NAMALWA (cell line): Measurements from ENCODE around the gene TMEM178B.

Experiments used
- DNase-seq: peaks from one replicate; pipeline ENCODE4 v3.0.0-alpha.2; 2015; ENCODE audit warnings: low spot score

Gene TMEM178B

DNA sequence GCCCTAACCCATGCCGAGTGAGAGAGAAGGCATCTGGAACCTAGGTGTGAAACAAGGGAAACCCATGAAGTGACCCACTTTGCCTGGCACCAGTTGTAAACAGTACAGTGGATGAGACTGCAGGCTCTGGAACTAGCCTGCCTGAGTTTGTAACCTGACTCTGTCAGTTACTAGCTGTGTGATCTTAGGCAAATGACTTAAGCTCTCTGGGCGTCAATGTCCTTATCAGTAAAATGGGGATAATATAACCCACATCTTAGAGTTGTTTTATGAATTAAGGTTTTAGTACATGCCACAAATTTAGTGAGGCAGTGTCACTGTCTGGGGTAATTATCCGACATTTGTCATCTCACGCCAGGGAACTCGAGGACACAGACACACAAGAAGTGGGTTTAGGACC lies 394.5 kb downstream of the TMEM178B start:
- no peak for DNase-seq

- DNase-seq: no peak
These were observed 401.8 kb downstream of the TMEM178B start for GRCh38 chr7:141475679-141476078.

DNA sequence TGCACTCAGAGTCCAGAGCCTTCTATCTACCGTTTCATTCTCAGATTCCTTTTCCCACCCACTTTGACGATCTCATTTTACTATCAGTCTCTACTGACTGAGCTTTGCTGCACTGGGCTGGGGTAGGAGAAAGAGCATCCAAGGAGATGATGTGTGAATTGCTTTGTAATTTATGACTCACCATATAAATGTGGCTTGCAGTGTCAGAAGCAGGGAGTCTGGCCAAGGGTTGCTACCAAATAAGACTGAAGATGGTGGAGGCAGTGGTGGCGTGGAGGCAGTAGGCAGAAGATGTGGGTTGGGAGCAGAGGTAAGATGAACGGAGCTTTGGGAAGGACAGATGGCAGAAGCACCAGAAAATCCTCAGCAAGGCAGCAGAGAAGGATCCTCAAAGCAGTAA lies 404.0 kb downstream of the TMEM178B start:
- no peak for DNase-seq

- no peak for DNase-seq
These were observed 405.0 kb downstream of the TMEM178B start for GRCh38 chr7:141478845-141479244.

GRCh38 chr7:141480953-141481352 lies 407.1 kb downstream of the TMEM178B start:
- DNase-seq: no peak

DNA sequence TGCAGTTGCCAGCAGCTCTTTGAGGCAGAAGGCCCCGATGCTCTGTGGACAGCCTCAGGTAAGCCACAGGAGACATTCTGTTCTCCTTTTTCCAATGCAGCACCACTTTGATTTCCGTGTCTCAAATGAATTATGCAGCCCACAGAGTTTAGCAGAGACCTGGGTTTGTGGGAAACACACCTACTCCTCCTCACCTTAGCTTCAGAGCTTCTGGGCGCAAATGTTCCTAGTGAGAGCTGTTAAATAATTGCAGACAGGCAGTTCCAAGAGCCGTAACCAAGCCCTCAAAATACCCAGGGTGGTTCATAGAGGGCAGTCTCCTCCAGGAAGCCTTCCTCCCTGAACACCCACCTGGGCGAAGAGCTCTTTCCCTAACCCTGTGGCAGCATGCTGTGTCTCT lies 408.1 kb downstream of the TMEM178B start:
- DNase-seq: no peak

GRCh38 chr7:141483044-141483443 lies 409.2 kb downstream of the TMEM178B start:
- no peak for DNase-seq

GRCh38 chr7:141484907-141485306 lies 411.0 kb downstream of the TMEM178B start:
- no peak for DNase-seq

- no peak for DNase-seq
These were observed 413.1 kb downstream of the TMEM178B start for GRCh38 chr7:141486959-141487358.

- DNase-seq: no peak
These were observed 416.6 kb downstream of the TMEM178B start for GRCh38 chr7:141490474-141490873.

- no peak for DNase-seq
These were observed 421.2 kb downstream of the TMEM178B start for GRCh38 chr7:141495057-141495456.

- no peak for DNase-seq
These were observed 423.5 kb downstream of the TMEM178B start for GRCh38 chr7:141497391-141497790.

DNA sequence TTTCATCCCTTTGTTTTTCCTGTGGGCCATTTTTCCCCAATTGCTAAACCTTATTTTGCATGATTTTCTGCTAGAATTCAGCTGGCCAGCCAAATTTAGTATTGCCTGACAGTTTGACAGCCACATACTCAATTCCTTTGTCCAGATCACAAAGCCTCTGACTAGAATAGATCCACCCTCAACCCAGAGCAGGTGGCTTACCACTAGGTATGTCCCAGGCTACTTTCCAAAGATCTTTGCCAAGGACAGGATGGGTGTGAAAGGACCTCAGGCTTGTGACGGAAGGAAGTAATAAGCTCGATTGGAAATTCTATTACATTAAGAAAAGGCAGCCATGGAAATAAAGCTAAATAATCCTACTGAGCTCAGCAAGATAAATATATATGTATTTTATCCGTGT lies 426.7 kb downstream of the TMEM178B start:
- DNase-seq: no peak

- no peak for DNase-seq
These were observed 427.6 kb downstream of the TMEM178B start for GRCh38 chr7:141501451-141501850.

GRCh38 chr7:141511316-141511675 lies 437.4 kb downstream of the TMEM178B start:
- no peak for DNase-seq

DNA sequence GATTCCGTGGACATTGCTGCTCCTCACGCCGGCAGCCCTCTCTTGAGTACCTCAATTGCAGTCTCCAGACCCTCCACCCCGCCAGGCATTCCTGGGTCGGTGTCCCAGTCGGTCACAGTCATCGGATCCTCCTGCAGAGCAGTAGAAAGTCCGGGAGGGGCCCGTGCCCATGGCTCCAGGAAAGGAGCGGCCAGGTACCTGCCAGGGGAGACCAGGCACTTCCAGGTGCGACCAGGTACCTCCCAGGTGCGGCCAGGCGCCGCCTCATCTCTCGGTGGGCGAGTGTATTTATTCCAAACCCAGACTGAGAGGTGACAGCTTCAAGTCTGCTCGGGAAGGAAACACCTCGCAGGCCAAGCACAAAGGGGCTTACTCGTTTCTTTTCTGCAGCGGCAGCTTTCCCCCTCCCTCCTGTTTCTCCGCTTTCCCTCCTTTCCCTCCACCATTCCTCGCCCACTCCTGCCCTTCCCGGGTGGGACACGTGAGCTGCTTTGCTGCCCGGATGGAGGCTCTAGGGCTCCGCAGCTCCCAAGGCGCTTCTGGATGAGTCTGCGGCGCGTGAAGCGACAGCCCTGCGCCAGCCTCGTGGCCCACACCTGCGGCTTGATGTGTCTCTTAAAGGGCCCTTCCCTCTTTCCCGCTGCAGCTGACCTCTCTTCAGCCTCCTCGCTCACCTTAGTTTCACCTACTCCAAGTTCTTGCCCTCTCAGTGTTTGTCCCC lies 438.0 kb downstream of the TMEM178B start:
- no peak for DNase-seq

- no peak for DNase-seq
These were observed 438.7 kb downstream of the TMEM178B start for GRCh38 chr7:141512597-141512996.

DNA sequence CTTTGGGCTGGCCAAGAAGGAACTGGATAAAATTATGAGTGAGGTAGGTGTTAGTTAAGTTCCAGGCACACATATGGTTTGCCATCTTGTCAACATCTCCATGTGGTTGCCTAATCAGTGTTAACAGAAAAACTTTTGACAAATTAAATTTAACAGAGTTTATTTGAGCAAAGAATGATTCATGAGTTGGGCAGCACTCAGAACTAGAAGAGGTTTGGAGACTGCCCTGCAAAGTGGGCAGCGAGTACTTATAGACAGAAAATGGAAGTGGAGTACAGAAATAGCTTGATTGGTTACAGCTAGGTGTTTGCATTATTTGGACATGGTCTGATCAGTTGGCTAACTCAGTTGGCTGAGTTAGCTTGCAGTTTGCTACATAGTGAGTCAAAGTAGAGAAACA lies 439.9 kb downstream of the TMEM178B start:
- no peak for DNase-seq

- no peak for DNase-seq
These were observed 442.1 kb downstream of the TMEM178B start for GRCh38 chr7:141515941-141516340.

DNA sequence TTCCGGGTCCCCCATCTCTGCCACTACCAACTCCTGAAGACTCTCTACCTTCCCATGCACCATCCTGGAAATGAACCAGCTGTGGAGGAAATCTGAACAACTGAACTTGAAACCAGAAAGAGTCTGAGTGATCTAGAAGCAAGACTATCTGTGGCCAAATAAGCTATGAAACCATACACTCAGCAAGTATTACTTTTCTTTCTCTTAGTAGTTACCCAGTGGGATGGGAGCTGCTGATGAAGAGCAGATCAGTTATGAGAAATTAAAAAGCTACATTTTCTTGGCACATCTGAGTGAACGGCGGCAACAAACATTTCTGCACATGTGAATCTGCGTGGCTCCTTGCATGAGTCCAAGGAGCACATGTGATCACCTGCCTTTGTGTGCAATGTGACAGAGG lies 445.8 kb downstream of the TMEM178B start:
- DNase-seq: no peak

GRCh38 chr7:141522657-141523342 lies 448.9 kb downstream of the TMEM178B start:
- no peak for DNase-seq

- no peak for DNase-seq
These were observed 452.2 kb downstream of the TMEM178B start for GRCh38 chr7:141525973-141526514.

DNA sequence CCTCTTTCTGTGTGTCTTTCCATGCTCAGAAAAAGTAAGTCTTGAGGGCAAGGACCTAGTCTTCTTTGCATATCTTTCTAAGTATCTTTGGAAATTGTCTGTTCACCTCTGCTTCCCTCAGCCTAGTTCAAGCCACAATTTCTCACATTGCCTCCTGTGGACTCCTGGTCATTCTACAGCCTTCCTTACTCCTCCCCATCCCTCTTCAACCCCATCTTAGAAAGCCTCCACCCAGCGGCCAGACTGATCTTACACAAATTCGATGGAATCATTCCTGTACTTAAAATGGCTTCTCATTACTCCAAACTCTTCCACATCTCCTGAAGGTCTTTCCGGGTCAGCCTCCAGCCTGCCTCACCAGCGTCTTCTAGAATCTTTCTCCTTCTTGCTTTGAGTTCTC lies 453.2 kb downstream of the TMEM178B start:
- no peak for DNase-seq

- no peak for DNase-seq
These were observed 454.5 kb downstream of the TMEM178B start for GRCh38 chr7:141528399-141528798.
